Activated CD8-positive, alpha-beta T cell treated with anti-CD3 and anti-CD28 coated beads, Interleukin-2, amount 10 ng/mL, durations not matched to agents 7 days and 5 days (primary cell): ENCODE measurements around the gene PIRT. TPM values are rescaled to one million over a fixed set of nuclear protein-coding genes. Genes with fewer than 3 reads are reported as not detected.

Experiments
- ATAC-seq: fragments of 150-1000 bp; cut with Tn5 transposase; one replicate; pipeline ENCODE4 v1.10.0; 2021; ENCODE audit warnings: moderate library complexity
- CTCF ChIA-PET: fragments of 350-600 bp; sonication (Branson Sonifier 250); formaldehyde crosslinking; loops from one replicate; lab custom pipeline; 2021; ENCODE audit warnings: antibody characterized with exemption; lab: Charles Lee
- POLR2A ChIA-PET: fragments of 350-600 bp; sonication (Branson Sonifier 250); formaldehyde crosslinking; loops from one replicate; lab custom pipeline; 2021; ENCODE audit warnings: antibody characterized with exemption; lab: Charles Lee
- DNase-seq: peaks from one replicate; pipeline ENCODE4 v3.0.0-alpha.2; 2020
- H3K27ac Mint-ChIP-seq: one replicate; pipeline ENCODE4 v1.8.0; 2021; ENCODE audit warnings: mild to moderate bottlenecking, mixed read lengths
- H3K27me3 Mint-ChIP-seq: one replicate; pipeline ENCODE4 v1.8.0; 2021; ENCODE audit warnings: low read depth, mixed read lengths
- H3K36me3 Mint-ChIP-seq: one replicate; pipeline ENCODE4 v1.8.0; 2021; ENCODE audit warnings: low read depth, mixed read lengths
- H3K4me1 Mint-ChIP-seq: one replicate; pipeline ENCODE4 v1.8.0; 2021; ENCODE audit warnings: low read depth, mixed read lengths
- H3K4me3 Mint-ChIP-seq: one replicate; pipeline ENCODE4 v1.8.0; 2021; ENCODE audit warnings: mild to moderate bottlenecking, mixed read lengths
- H3K9me3 Mint-ChIP-seq: one replicate; pipeline ENCODE4 v1.8.0; 2022; ENCODE audit warnings: mixed read lengths; ENCODE audit not compliant: insufficient read depth
- total RNA-seq, 2 experiments: library from RNA; stranded (reverse); gene quantifications; one replicate each; pipeline ENCODE4 v1.2.3, GENCODE V29; 2021

PIRT gene
- total RNA-seq, 2 experiments from 2014 or later, result not detected

DNA sequence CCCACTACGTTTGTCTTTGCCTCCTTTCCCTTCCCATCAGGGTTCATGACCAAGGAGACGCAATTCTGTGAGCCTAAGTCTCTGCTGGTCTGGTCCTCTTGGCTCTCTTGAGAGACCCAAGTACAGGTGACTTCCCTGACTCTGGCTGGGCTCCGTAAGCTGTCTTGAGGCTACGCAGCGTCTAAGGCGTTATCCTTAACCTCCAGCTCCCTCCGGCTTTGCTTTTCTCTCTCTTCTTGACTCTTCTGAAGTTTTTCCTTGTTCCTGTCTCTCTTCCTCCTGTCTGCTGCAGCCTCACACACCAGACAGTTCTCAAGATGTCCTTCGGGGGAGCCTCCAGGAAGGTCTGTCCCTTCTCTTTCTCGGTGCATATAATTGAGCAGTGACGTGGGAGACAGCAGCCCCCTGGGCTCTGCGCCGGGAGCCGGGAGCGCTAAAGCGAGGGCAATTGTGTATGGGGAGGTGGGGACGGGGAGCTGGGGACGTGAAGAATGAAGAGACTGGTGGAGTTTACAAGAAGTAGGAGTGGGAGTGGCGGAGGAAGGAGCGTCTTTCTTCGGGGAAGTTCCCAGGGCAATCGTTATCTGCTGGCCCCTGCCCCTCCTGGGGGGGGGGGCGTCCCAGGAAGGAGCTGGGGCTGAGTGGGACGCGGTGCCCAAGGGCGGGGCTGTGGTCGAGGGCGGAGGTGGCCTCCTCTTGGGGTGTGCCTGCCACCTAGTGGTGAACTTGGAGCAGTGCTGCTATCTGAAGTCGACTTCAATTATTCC lies 6.9 kb upstream of the PIRT start:
- ChIA-PET POLR2A (no interaction called here), CTCF (interaction anchor here (0.7 to 7.5 kb wide), 19 partner anchors 9 to 228 kb away, joined by 3 to 76 read pairs (median 4); no protein-coding TSS in a partner anchor)
- peak; percentile 77 for DNase-seq
- Mint-ChIP-seq H3K27me3 (peaks cover 6% of the 10 kb centered on the region), H3K4me1 (peaks cover 6% of the 10 kb centered on the region), H3K36me3 (no peaks in the 10 kb centered on the region), H3K27ac (peak overlapping the region; percentile 8), H3K9me3 (no peaks in the 10 kb centered on the region), H3K4me3 (peak overlapping the region; percentile 75)
- ATAC-seq, result peak; percentile 97

DNA sequence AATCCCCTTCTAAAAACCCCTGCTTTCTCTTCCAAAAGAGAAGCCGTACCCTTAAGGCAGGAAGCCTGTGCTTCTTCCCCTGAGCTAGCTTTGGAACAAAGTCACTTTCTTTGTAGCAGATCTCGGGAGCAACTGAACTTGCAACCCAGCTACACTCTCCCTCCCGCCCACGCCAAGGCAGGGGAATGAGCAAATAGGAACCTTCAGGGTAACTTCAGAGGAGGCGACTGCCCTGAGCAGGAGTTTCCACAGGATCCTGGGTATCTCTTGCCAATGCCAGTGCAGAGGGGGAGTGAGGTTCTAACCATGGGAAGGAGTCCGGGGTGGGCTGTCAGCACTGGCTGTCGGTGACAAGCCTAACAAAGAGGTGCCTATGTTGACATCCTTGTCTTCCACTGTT lies 5.9 kb upstream of the PIRT start:
- peaks cover 6% of the 10 kb centered on the region for H3K4me1 Mint-ChIP-seq
- H3K9me3 Mint-ChIP-seq, result no peaks in the 10 kb centered on the region
- ChIA-PET CTCF (interaction anchor here (0.6 to 7.5 kb wide), 8 partner anchors 45 to 215 kb away, joined by 3 to 76 read pairs (median 7); no protein-coding TSS in a partner anchor), POLR2A (no interaction called here)
- no peaks in the 10 kb centered on the region for H3K36me3 Mint-ChIP-seq
- no peak for DNase-seq
- peak overlapping the region; percentile 27 for H3K4me3 Mint-ChIP-seq
- no peak for ATAC-seq
- H3K27me3 Mint-ChIP-seq, result peaks cover 6% of the 10 kb centered on the region
- H3K27ac Mint-ChIP-seq, result no peak overlapping the region

DNA sequence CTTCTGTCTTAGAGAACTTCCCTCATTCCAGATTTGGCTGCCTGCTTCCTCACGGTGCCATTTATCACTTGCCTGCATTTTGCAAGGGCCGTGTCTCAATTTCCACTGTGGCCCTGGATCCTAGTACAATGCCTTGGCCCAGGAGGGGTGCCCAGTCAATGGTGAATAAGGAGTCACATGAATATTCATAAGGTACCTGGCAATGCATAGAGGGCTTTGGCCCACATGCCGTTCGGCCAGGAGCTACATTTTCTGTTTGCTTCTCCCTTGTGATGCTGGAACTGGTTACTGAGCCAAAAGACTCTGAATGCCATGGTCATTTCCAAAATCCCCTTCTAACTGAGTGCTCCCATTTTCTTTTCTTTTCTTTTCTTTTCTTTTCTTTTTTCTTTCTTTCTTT lies 4.8 kb upstream of the PIRT start:
- CTCF ChIA-PET, result interaction anchor here (1.5 to 7.5 kb wide), 3 partner anchors 106 to 213 kb away, joined by 3 to 76 read pairs (median 52); no protein-coding TSS in a partner anchor
- peaks cover 6% of the 10 kb centered on the region for H3K27me3 Mint-ChIP-seq
- H3K4me3 Mint-ChIP-seq, result no peak overlapping the region
- peaks cover 6% of the 10 kb centered on the region for H3K4me1 Mint-ChIP-seq
- POLR2A ChIA-PET, result no interaction called here
- ATAC-seq (no peak), DNase-seq (no peak)
- no peaks in the 10 kb centered on the region for H3K9me3 Mint-ChIP-seq
- H3K27ac Mint-ChIP-seq, result no peak overlapping the region
- H3K36me3 Mint-ChIP-seq, result no peaks in the 10 kb centered on the region

DNA sequence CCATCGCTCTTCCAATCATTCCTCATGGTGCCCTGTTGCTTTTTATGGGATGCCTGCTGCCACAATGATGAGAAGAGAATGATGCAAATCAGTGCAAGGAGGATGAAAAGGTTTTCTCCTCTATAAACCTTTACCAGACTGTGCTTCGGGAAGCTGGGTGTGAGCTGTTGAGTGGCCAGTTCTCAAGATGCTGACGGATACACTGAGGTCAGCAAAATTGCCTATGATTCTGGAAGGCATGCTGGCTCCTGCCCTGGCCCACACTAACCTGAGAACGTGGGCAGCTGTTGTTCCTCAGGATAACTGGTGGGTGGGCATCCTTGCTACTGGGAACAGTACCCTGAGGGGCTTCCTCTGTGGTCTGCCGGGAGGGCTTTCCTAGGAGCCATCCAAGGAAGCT lies 795 bp upstream of the PIRT start:
- ChIA-PET CTCF (interaction anchor here (3.1 kb wide), 1 partner anchor 192 kb away, joined by 9 read pairs; no protein-coding TSS in a partner anchor), POLR2A (no interaction called here)
- ATAC-seq (no peak), DNase-seq (no peak)
- H3K27ac Mint-ChIP-seq, result no peak overlapping the region
- no peaks in the 10 kb centered on the region for H3K36me3 Mint-ChIP-seq
- H3K4me1 Mint-ChIP-seq, result no peaks in the 10 kb centered on the region
- no peak overlapping the region for H3K4me3 Mint-ChIP-seq
- no peaks in the 10 kb centered on the region for H3K9me3 Mint-ChIP-seq
- H3K27me3 Mint-ChIP-seq, result no peaks in the 10 kb centered on the region

DNA sequence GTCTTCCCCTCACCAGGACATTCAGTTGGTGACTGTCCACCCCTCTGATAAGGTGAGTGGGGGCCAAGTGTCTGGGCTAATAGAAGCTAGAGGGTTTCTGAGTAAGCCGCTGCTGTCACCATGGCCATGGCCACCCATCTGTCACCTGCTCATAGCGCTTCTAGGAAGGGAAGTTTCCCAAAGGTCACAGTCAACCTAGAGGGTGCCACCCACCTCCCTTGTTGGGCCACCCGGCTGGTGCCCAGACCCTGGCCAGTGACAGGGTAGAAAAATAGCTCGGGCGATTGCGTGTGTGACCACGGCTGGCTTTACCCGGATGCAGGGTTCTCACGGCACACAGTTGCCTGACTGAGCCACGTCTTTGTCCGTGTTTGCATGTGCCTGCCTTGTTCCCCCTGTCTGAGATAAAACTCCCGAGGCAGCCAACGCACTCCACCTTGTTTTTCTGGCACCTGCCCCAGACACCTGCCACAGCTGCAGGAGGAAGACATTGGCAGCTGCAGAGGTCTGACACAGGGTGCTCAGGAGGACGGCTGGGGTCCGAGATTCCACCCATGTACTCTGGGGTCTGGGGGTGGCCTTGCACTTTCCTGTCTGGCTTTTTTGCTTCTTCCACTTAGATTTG lies 809 bp downstream of the PIRT start:
- CTCF ChIA-PET, result no interaction called here

DNA sequence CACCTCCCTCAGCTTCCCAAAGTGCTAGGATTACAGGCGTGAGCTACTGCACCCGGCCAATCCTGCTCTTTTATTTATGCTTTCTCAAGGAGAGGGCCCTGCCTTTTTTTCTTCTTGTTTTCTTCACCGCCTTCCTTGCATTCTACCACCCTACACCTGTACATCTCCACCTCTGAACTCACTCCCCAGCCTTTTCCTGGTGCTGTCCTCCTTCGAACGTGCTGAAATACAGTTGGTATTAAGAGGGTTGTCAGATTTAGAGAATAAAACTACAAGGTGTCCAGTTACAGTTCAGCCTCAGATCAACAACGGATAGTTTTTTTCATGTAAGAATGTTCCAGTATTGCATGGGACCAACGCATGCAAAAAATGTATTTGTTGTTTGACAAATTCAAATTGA lies 1.7 kb downstream of the PIRT start:
- H3K36me3 Mint-ChIP-seq, result no peaks in the 10 kb centered on the region
- ChIA-PET CTCF (interaction anchor here (2.5 kb wide), 1 partner anchor 99 kb away, joined by 8 read pairs; no protein-coding TSS in a partner anchor), POLR2A (no interaction called here)
- H3K9me3 Mint-ChIP-seq, result no peaks in the 10 kb centered on the region
- H3K4me1 Mint-ChIP-seq, result no peaks in the 10 kb centered on the region
- H3K27me3 Mint-ChIP-seq, result no peaks in the 10 kb centered on the region
- H3K27ac Mint-ChIP-seq, result no peak overlapping the region
- ATAC-seq, result no peak
- H3K4me3 Mint-ChIP-seq, result no peak overlapping the region
- DNase-seq, result no peak

More for the DNA sequence above, 809 bp downstream of the PIRT start:
- no peak for ATAC-seq
- POLR2A ChIA-PET, result no interaction called here
- no peaks in the 10 kb centered on the region for H3K4me1 Mint-ChIP-seq
- H3K27me3 Mint-ChIP-seq, result no peaks in the 10 kb centered on the region
- H3K4me3 Mint-ChIP-seq, result no peak overlapping the region
- DNase-seq, result no peak
- H3K36me3 Mint-ChIP-seq, result no peaks in the 10 kb centered on the region
- no peaks in the 10 kb centered on the region for H3K9me3 Mint-ChIP-seq
- H3K27ac Mint-ChIP-seq, result no peak overlapping the region

DNA sequence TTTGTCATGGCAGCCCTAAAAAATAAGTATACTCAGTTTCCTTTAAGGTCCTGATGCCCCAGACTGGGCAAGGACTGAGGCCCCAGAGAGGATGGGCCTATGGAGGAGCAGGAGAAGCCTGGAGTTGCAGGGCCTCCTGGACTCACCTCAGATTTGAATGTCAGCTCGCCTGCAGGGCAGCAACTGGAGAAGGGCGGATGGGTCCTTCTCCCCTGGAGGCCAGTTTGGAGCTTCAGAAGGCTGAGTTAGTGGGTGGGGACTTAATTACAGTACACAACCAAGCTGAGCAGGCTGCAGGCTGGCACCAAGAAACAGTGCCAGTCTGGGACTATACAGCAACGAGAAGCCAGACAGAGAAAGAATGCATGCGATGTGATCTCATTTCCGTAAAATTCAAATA lies 6.2 kb downstream of the PIRT start:
- ChIA-PET POLR2A (no interaction called here), CTCF (no interaction called here)
- H3K9me3 Mint-ChIP-seq, result no peaks in the 10 kb centered on the region
- ATAC-seq (no peak), DNase-seq (no peak)
- no peak overlapping the region for H3K4me3 Mint-ChIP-seq
- H3K27me3 Mint-ChIP-seq, result no peaks in the 10 kb centered on the region
- no peaks in the 10 kb centered on the region for H3K4me1 Mint-ChIP-seq
- H3K36me3 Mint-ChIP-seq, result no peaks in the 10 kb centered on the region
- H3K27ac Mint-ChIP-seq, result no peak overlapping the region

DNA sequence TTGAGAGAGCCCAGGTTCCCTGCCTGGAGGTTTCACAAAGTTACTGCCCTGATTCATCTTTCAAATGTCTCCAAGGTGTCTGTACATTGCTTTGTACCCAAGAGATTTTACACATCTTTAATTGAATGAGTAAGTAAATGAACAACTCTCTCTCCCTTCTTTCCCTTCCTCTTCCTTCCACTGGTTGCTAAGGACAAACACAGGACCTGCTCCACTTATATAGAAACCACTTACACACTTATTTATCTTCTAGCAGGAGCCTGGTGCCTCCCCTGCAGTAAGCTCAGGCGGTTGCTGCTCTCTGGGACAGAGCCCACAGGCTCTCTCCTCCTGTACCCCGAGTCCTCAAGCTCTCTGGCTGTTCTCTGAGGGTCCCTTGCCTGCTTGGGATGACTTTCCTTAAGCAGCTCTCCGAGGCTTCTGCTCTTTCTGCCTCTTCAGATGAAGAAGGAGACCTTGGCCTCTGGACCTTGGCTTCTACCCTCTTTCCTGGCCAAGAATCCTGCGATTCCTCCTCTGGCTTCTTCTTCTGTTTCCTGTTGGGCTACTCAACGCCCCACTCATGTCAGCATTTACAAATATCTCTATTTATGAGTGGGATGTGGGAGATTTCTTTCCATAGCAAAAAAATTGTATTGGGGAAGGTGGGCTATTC lies 9.9 kb downstream of the PIRT start:
- DNase-seq, result no peak
- no peak for ATAC-seq
- CTCF ChIA-PET, result no interaction called here
- no peaks in the 10 kb centered on the region for H3K9me3 Mint-ChIP-seq
- no peaks in the 10 kb centered on the region for H3K36me3 Mint-ChIP-seq
- no peaks in the 10 kb centered on the region for H3K4me1 Mint-ChIP-seq
- POLR2A ChIA-PET, result no interaction called here
- H3K4me3 Mint-ChIP-seq, result no peak overlapping the region
- no peaks in the 10 kb centered on the region for H3K27me3 Mint-ChIP-seq
- no peak overlapping the region for H3K27ac Mint-ChIP-seq

DNA sequence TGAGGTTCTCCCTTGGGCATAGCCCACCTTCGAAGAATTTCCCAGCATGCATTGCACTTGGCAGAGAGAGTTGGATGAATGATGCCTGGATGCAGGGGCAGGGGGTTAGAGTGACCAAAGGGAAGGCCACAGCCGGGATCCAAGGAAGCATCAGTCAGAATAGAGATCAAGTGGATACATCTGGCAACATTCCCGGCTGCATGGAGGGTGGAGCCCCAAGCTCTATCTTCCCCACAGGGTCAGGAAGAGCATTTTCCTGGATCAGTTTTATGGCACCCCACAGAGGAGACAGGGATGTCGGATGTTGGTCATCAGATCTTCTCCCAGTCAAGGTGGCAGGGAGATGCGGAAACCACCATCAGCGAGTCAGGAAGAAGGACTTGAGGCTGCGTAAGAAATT lies 13.0 kb downstream of the PIRT start:
- H3K4me1 Mint-ChIP-seq, result no peaks in the 10 kb centered on the region
- no peak overlapping the region for H3K4me3 Mint-ChIP-seq
- CTCF ChIA-PET, result interaction anchor here (1.8 kb wide), 1 partner anchor 88 kb away, joined by 6 read pairs; no protein-coding TSS in a partner anchor
- no peaks in the 10 kb centered on the region for H3K27me3 Mint-ChIP-seq
- POLR2A ChIA-PET, result no interaction called here
- H3K36me3 Mint-ChIP-seq, result no peaks in the 10 kb centered on the region
- ATAC-seq (no peak), DNase-seq (no peak)
- H3K9me3 Mint-ChIP-seq, result no peaks in the 10 kb centered on the region
- H3K27ac Mint-ChIP-seq, result no peak overlapping the region

DNA sequence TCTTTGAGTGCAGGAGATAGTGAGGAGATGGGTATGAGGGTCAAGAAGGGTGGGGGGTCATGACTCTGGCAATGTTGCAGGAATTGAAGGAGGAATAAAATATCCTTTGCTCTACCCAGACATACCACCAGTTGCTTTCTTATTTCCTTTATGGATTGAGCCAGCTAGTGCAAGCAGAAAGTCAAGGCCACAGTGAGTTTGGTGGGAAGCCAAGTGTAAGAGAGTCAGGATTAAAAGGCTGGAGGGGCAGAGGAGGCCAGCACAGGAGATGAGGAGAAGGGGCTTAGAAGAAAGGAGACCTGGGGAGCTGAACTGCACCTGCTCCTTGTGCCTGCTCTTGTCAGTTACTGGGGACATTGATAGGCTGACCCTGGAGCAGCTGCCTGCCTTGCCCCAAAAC lies 16.1 kb downstream of the PIRT start:
- no peak for ATAC-seq
- H3K4me3 Mint-ChIP-seq, result no peak overlapping the region

DNA sequence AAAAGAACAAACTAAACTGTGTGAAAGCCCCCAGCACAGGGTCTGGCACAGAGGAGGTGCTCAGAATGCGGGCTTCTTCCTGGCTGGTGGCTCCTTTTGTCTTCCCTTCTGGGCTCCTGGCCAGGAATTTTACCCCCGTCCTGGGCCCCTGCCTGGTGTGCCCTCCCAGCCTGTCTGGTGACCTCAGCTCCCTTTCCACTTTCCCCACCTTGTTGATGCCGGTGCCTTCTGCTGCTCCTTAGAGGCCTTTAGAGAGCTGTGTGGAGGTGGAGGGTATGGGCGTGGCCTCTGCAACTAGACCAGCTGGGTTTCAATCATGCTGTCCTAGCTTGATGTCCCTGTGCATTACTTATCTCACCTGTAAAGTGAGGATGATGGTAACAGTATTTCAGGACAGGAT lies 16.8 kb downstream of the PIRT start:
- Mint-ChIP-seq H3K36me3 (no peaks in the 10 kb centered on the region), H3K9me3 (no peaks in the 10 kb centered on the region), H3K4me3 (no peak overlapping the region), H3K27me3 (no peaks in the 10 kb centered on the region), H3K4me1 (no peaks in the 10 kb centered on the region), H3K27ac (no peak overlapping the region)
- ChIA-PET CTCF (no interaction called here), POLR2A (no interaction called here)
- ATAC-seq (no peak), DNase-seq (no peak)

More for the DNA sequence above, 16.1 kb downstream of the PIRT start:
- ChIA-PET POLR2A (no interaction called here), CTCF (no interaction called here)
- no peak for DNase-seq
- Mint-ChIP-seq H3K9me3 (no peaks in the 10 kb centered on the region), H3K27ac (no peak overlapping the region), H3K4me1 (no peaks in the 10 kb centered on the region), H3K36me3 (no peaks in the 10 kb centered on the region), H3K27me3 (no peaks in the 10 kb centered on the region)

DNA sequence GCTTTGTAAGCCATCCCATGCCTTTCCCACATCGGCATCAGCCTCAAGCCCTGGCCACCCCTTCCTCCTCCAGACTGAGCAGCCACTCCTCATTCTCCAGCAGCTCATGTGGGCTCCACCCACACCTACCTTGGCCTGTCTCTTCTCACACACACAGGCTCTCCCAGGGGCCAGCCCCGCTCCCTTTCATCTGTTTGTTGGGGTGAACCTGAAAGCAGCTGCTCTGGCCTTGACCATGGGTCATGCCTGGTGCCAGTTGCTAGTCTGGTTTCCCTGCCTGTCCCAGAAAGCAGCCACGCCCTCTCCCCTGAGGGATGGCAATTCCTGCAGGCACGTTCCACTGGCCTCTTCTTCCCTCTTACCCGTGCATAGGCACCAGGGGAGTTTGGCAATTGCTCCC lies 22.6 kb downstream of the PIRT start:
- no peak overlapping the region for H3K4me3 Mint-ChIP-seq
- CTCF ChIA-PET, result interaction anchor here (0.6 kb wide), 1 partner anchor 151 kb away, joined by 3 read pairs; no protein-coding TSS in a partner anchor
- H3K36me3 Mint-ChIP-seq, result no peaks in the 10 kb centered on the region
- no peaks in the 10 kb centered on the region for H3K4me1 Mint-ChIP-seq
- H3K9me3 Mint-ChIP-seq, result no peaks in the 10 kb centered on the region
- DNase-seq (no peak), ATAC-seq (no peak)
- POLR2A ChIA-PET, result no interaction called here
- peaks cover 2% of the 10 kb centered on the region for H3K27me3 Mint-ChIP-seq
- no peak overlapping the region for H3K27ac Mint-ChIP-seq
